Smooth muscle cell (in vitro differentiated cells): ENCODE data around the gene TMEM175. TPM values are rescaled to one million over a fixed set of nuclear protein-coding genes. Genes with fewer than 3 reads are reported as not detected.

ENCODE experiments used
- DNase-seq: peaks from one replicate; lab custom pipeline; 2025; ENCODE audit not compliant: unreplicated experiment; lab: John Stamatoyannopoulos, UW
- H2AFZ ChIP-seq: fragments of 200-600 bp; sonication (generic); 2 replicates; pipeline ENCODE4 v1.6.0; 2016; ENCODE audit warnings: antibody characterized with exemption, low read depth, mild to moderate bottlenecking
- H3F3A ChIP-seq: fragments of 200-600 bp; sonication (generic); 2 replicates; pipeline ENCODE4 v1.6.0; 2017; ENCODE audit warnings: antibody characterized with exemption, low read depth
- H3K27ac ChIP-seq: fragments of 200-600 bp; sonication (generic); 2 replicates; pipeline ENCODE4 v1.5.1; 2016; ENCODE audit warnings: low read depth, mild to moderate bottlenecking
- H3K27me3 ChIP-seq: fragments of 200-600 bp; sonication (generic); 2 replicates; pipeline ENCODE4 v1.6.1; 2016; ENCODE audit warnings: low read depth, mild to moderate bottlenecking
- H3K36me3 ChIP-seq: fragments of 200-600 bp; sonication (generic); 2 replicates; pipeline ENCODE4 v1.5.1; 2016; ENCODE audit warnings: low read depth
- H3K4me1 ChIP-seq: fragments of 200-600 bp; sonication (generic); 2 replicates; pipeline ENCODE4 v1.5.1; 2016; ENCODE audit warnings: low read depth
- H3K4me2 ChIP-seq: fragments of 200-600 bp; sonication (generic); 2 replicates; pipeline ENCODE4 v1.6.0; 2016; ENCODE audit warnings: mild to moderate bottlenecking
- H3K4me3 ChIP-seq: fragments of 200-600 bp; sonication (generic); 2 replicates; pipeline ENCODE4 v1.5.1; 2016; ENCODE audit warnings: mild to moderate bottlenecking
- H3K79me2 ChIP-seq: fragments of 200-600 bp; sonication (generic); 2 replicates; pipeline ENCODE4 v1.6.0; 2016; ENCODE audit warnings: low read depth, mild to moderate bottlenecking
- H3K9ac ChIP-seq: fragments of 200-600 bp; sonication (generic); 2 replicates; pipeline ENCODE4 v1.6.0; 2016; ENCODE audit warnings: low read depth
- H3K9me3 ChIP-seq: fragments of 200-600 bp; sonication (generic); replicated peaks from 2 replicates; pipeline ENCODE4 v1.5.1; 2016; ENCODE audit warnings: low read depth
- H4K20me1 ChIP-seq: fragments of 200-600 bp; sonication (generic); 2 replicates; pipeline ENCODE4 v1.6.0; 2016; ENCODE audit warnings: low read depth
- WGBS: methylation state at CpG from one replicate; pipeline ENCODE4 v1.1.7; 2016; ENCODE audit warnings: low lambda C conversion rate; 5-methylcytosine and 5-hydroxymethylcytosine counted together
- polyA plus RNA-seq: library from polyadenylated mRNA; unstranded; fragments of >200 nt; fragmentation: Nextera tagmentation; extraction: Ambion mirVana; gene quantifications from 2 replicates; pipeline ENCODE4 v1.2.1, GENCODE V29; 2016
- total RNA-seq: library from RNA; depleted of rRNA; stranded (reverse); fragments of >200 nt; gene quantifications from 2 replicates; pipeline ENCODE4 v1.2.3, GENCODE V29; 2014
- TF ChIP-seq, protein P1 (sequence below): fragments of 200-600 bp; sonication (generic); IDR thresholded peaks from 2 replicates; pipeline ENCODE4 v1.5.1; 2017; ENCODE audit warnings: borderline replicate concordance, mild to moderate bottlenecking, antibody characterized with exemption; ENCODE audit not compliant: insufficient read depth, poor library complexity, severe bottlenecking

TMEM175 gene
- total and polyA plus RNA-seq, 2 experiments from 2014 or later: 20.6 to 27.6 TPM

DNA sequence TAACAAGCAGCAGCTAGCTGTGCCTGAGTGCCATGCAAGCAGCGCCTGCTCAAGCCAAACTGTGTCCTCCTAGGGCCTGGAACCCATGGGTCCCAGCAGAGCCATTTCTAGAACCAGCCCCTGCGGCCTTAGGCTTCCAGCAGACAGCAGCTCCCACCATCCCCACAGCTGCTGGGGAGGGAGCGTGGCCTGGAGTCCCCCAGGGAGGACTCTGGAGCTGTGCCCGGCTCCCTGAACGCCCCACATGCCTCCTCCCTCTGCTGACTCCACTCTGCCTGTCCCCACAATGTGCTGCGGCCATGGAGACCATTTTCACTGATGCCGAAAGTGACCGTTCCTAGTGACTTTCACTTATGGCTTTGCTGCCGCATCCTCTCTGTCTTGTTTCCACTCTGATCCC is 46.0 kb upstream of the TMEM175 start:
- Histone ChIP-seq H3K9me3 (no peaks in the 10 kb centered on the region), H3F3A (no peaks in the 10 kb centered on the region), H3K4me2 (no peak overlapping the region), H3K4me3 (no peak overlapping the region), H2AFZ (no peak overlapping the region), H3K27ac (no peak overlapping the region), H3K79me2 (no peaks in the 10 kb centered on the region), H3K9ac (no peak overlapping the region), H3K4me1 (no peaks in the 10 kb centered on the region), H4K20me1 (no peaks in the 10 kb centered on the region), H3K36me3 (no peaks in the 10 kb centered on the region), H3K27me3 (no peaks in the 10 kb centered on the region)
- 99% methylated on average over 8 of the region's 9 CpGs for WGBS
- DNase-seq: no peak
- TF ChIP-seq, protein P1, sequence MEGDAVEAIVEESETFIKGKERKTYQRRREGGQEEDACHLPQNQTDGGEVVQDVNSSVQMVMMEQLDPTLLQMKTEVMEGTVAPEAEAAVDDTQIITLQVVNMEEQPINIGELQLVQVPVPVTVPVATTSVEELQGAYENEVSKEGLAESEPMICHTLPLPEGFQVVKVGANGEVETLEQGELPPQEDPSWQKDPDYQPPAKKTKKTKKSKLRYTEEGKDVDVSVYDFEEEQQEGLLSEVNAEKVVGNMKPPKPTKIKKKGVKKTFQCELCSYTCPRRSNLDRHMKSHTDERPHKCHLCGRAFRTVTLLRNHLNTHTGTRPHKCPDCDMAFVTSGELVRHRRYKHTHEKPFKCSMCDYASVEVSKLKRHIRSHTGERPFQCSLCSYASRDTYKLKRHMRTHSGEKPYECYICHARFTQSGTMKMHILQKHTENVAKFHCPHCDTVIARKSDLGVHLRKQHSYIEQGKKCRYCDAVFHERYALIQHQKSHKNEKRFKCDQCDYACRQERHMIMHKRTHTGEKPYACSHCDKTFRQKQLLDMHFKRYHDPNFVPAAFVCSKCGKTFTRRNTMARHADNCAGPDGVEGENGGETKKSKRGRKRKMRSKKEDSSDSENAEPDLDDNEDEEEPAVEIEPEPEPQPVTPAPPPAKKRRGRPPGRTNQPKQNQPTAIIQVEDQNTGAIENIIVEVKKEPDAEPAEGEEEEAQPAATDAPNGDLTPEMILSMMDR: no peak

GRCh38 chr4:887034-887763 is 45.1 kb upstream of the TMEM175 start:
- Histone ChIP-seq H3K27ac (no peak overlapping the region), H3K9me3 (no peaks in the 10 kb centered on the region), H3K4me3 (no peak overlapping the region), H3K9ac (no peak overlapping the region), H3K27me3 (no peaks in the 10 kb centered on the region), H4K20me1 (no peaks in the 10 kb centered on the region), H3K4me2 (no peak overlapping the region), H3F3A (no peaks in the 10 kb centered on the region), H3K36me3 (no peaks in the 10 kb centered on the region), H2AFZ (no peak overlapping the region), H3K4me1 (no peaks in the 10 kb centered on the region), H3K79me2 (no peaks in the 10 kb centered on the region)
- WGBS: 98% methylated on average over 62 of the region's 63 CpGs
- TF ChIP-seq, protein P1: no peak
- DNase-seq: no peak

- Histone ChIP-seq H4K20me1 (no peaks in the 10 kb centered on the region), H3K79me2 (no peaks in the 10 kb centered on the region), H3K4me1 (no peaks in the 10 kb centered on the region), H3K27ac (no peak overlapping the region), H3K4me3 (no peak overlapping the region), H3K27me3 (no peaks in the 10 kb centered on the region), H3K9ac (no peak overlapping the region), H2AFZ (no peak overlapping the region), H3K4me2 (no peak overlapping the region), H3F3A (no peaks in the 10 kb centered on the region), H3K36me3 (no peaks in the 10 kb centered on the region), H3K9me3 (no peaks in the 10 kb centered on the region)
- TF ChIP-seq, protein P1: no peak
- no peak for DNase-seq
- WGBS: 98% methylated on average over 23 of the region's 23 CpGs
Measured at GRCh38 chr4:888029-888428, 44.2 kb upstream of the TMEM175 start.

DNA sequence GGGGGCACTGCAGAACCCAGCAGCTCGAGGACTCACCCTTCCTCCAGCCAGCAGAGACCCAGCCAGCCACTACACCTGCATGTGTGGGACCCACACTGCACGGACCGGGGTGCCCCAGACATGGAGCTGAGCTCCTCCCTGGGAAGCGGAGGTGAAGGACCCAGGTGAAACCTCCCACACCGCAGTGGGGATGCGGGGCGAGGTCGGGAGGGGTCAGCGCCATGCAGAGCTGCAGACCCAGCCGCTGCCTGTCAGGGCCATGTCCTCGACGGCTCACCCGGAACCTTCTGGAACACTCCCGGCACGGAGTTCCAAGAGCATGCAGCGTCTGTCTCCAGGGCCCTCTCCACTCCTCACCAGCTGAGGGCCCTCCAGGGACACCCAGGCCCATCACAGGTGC is 42.7 kb upstream of the TMEM175 start:
- 98% methylated on average over 16 of the region's 16 CpGs for WGBS
- no peak overlapping the region for H3K4me2 ChIP-seq
- H3F3A ChIP-seq: no peaks in the 10 kb centered on the region
- DNase-seq: no peak
- no peaks in the 10 kb centered on the region for H3K27me3 ChIP-seq
- no peaks in the 10 kb centered on the region for H3K79me2 ChIP-seq
- no peaks in the 10 kb centered on the region for H3K9me3 ChIP-seq
- no peak overlapping the region for H3K27ac ChIP-seq
- no peak overlapping the region for H3K9ac ChIP-seq
- no peak overlapping the region for H3K4me3 ChIP-seq
- H4K20me1 ChIP-seq: no peaks in the 10 kb centered on the region
- no peaks in the 10 kb centered on the region for H3K36me3 ChIP-seq
- no peaks in the 10 kb centered on the region for H3K4me1 ChIP-seq
- no peak overlapping the region for H2AFZ ChIP-seq
- TF ChIP-seq, protein P1: no peak
